Measurements from ENCODE around the gene CYTL1.
A peak's percentile ranks its signal among the peaks of the same experiment; 100 is the strongest.

CYTL1 gene

DNA sequence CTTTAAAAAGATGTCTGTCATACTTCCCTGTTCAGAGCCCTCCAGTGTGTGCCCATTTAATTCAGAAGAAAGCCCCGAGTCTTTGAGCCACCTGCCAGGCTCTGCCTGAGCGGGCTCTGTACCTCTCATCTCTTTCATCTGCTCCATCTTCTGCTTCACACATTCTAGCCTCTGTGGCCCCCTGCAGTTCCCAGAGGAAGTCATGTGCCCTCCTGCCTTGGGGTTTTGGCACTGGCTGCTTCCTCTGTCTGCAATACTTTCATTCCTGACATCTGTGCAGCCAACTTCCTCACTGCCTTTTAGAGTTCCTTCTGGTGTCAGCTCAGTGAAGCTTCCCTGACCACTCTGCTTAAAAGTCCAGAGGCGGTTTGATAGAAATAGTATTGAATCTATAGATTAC lies 25.8 kb upstream of the CYTL1 start:
- DNase-seq (ENCODE audit: low read depth), result peak; percentile 94

DNA sequence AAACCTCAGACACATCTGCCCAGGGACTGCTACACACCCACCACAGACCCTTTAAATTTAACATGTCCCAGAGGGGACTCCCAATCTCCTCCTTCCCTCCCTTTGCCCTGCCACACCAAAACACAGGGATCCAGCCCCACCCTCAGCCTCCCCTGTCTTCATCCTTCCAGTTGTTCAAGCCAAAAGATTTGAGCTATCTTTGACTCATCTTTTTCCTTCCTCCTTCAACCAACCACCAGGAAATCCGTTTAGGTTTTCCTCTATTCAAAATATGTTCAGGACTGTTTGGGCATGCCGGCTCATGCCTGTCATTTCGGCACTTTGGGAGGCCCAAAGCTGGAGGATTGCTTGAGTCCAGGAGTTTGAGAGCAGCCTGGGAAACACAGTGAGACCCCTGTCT lies 25.1 kb upstream of the CYTL1 start:
- no peak for DNase-seq (ENCODE audit: low read depth)
- TF ChIP-seq MYC (IDR thresholded peaks at IDR 0.05; ENCODE audit: low read depth, low read length) (no peak), CTCF (IDR thresholded peaks at IDR 0.05; ENCODE audit: low read depth, low read length) (no peak), POLR2A (IDR thresholded peaks at IDR 0.05; ENCODE audit: extremely low read depth, insufficient read length) (no peak)
- TF ChIP-seq, protein P1, sequence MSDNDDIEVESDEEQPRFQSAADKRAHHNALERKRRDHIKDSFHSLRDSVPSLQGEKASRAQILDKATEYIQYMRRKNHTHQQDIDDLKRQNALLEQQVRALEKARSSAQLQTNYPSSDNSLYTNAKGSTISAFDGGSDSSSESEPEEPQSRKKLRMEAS (IDR thresholded peaks at IDR 0.05; ENCODE audit: low read depth, low read length), result no peak
- peak overlapping the region; percentile 43 for H3K4me3 ChIP-seq (ENCODE audit: low read depth, low read length)

More for the DNA sequence above, 25.8 kb upstream of the CYTL1 start:
- TF ChIP-seq CTCF (IDR thresholded peaks at IDR 0.05; ENCODE audit: low read depth, low read length) (no peak), POLR2A (IDR thresholded peaks at IDR 0.05; ENCODE audit: extremely low read depth, insufficient read length) (no peak), MYC (IDR thresholded peaks at IDR 0.05; ENCODE audit: low read depth, low read length) (peak; percentile 7; the same call in 1 of the 2 replicates)
- TF ChIP-seq, protein P1 (IDR thresholded peaks at IDR 0.05; ENCODE audit: low read depth, low read length), result peak; percentile 81
- peak overlapping the region; percentile 43 for H3K4me3 ChIP-seq (ENCODE audit: low read depth, low read length)

- no peak overlapping the region for H3K4me3 ChIP-seq (ENCODE audit: low read depth, low read length)
- no peak for TF ChIP-seq CTCF (IDR thresholded peaks at IDR 0.05; ENCODE audit: low read depth, low read length)
- TF ChIP-seq POLR2A (IDR thresholded peaks at IDR 0.05; ENCODE audit: extremely low read depth, insufficient read length), result no peak
- TF ChIP-seq, protein P1 (IDR thresholded peaks at IDR 0.05; ENCODE audit: low read depth, low read length), result no peak
- no peak for TF ChIP-seq MYC (IDR thresholded peaks at IDR 0.05; ENCODE audit: low read depth, low read length)
- no peak for DNase-seq (ENCODE audit: low read depth)
Observed at GRCh38 chr4:5043579-5043978, 24.3 kb upstream of the CYTL1 start.

DNA sequence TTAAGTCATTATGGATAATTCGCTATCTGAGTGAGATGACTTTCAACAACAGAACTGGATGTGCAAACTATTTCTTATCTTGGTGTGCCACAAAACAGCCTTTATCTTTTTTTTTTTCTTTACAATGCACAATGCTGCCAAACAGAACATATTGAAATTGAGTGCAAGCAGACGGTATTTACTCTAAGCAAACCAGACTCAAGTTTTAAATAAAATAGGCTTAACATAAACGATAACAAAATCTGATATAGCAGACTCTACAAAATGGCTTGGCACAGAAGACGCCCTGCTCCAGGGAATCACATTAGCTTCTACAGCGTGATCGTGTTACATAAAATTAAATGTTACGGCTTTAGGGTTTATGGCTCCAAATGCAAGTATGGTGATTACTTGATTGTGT lies 22.4 kb upstream of the CYTL1 start:
- no peak overlapping the region for H3K4me3 ChIP-seq (ENCODE audit: low read depth, low read length)
- no peak for DNase-seq (ENCODE audit: low read depth)
- TF ChIP-seq CTCF (IDR thresholded peaks at IDR 0.05; ENCODE audit: low read depth, low read length) (no peak), POLR2A (IDR thresholded peaks at IDR 0.05; ENCODE audit: extremely low read depth, insufficient read length) (no peak), MYC (IDR thresholded peaks at IDR 0.05; ENCODE audit: low read depth, low read length) (no peak)
- TF ChIP-seq, protein P1 (IDR thresholded peaks at IDR 0.05; ENCODE audit: low read depth, low read length), result no peak

- DNase-seq (ENCODE audit: low read depth), result peak; percentile 8
- TF ChIP-seq MYC (IDR thresholded peaks at IDR 0.05; ENCODE audit: low read depth, low read length), result no peak
- TF ChIP-seq, protein P1 (IDR thresholded peaks at IDR 0.05; ENCODE audit: low read depth, low read length), result no peak
- no peak for TF ChIP-seq POLR2A (IDR thresholded peaks at IDR 0.05; ENCODE audit: extremely low read depth, insufficient read length)
- H3K4me3 ChIP-seq (ENCODE audit: low read depth, low read length), result no peak overlapping the region
Observed at GRCh38 chr4:5040856-5041620, 21.8 kb upstream of the CYTL1 start.

DNA sequence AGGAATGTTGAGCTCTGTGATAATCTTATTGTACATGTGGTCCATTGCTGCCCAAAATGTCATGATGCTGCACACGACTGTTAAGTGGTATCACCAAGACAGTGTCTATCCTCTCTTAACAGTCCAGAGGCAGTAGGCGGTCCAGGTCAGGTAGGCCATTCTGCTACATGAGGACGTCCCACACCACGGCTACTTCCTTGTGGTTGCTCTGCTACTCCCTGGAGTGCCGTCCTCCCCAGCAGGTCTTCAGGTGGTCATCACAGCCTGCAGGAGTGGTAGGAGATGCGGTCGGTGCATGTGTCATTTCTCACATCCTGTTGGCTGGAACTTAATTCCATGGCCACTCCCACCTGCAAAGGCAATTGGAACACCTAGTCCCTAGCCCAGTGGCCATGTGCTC lies 20.5 kb upstream of the CYTL1 start:
- TF ChIP-seq CTCF (IDR thresholded peaks at IDR 0.05; ENCODE audit: low read depth, low read length), result no peak
- TF ChIP-seq, protein P1 (IDR thresholded peaks at IDR 0.05; ENCODE audit: low read depth, low read length), result no peak
- TF ChIP-seq POLR2A (IDR thresholded peaks at IDR 0.05; ENCODE audit: extremely low read depth, insufficient read length), result no peak
- no peak for TF ChIP-seq MYC (IDR thresholded peaks at IDR 0.05; ENCODE audit: low read depth, low read length)
- no peak overlapping the region for H3K4me3 ChIP-seq (ENCODE audit: low read depth, low read length)
- peak; percentile 11 for DNase-seq (ENCODE audit: low read depth)

Measured in NB4 (cell line).